IPS-15b (cell line): ENCODE results near the gene ATG16L1.
"Not testable (repeated sequence)": the region's sequence is repeated elsewhere in the genome, so short reads cannot be mapped to it uniquely, and the experiment has no call there.

Experiments
- H3K27me3 ChIP-seq: one replicate; pipeline ENCODE4 v1.6.1; 2013; ENCODE audit warnings: low read length; ENCODE audit not compliant: control insufficient read depth, insufficient read depth
- H3K36me3 ChIP-seq: one replicate; pipeline ENCODE4 v1.6.1; 2013; ENCODE audit warnings: low read length; ENCODE audit not compliant: control insufficient read depth, insufficient read depth
- H3K4me1 ChIP-seq: one replicate; pipeline ENCODE4 v1.6.1; 2013; ENCODE audit warnings: mild to moderate bottlenecking, low read length; ENCODE audit not compliant: control insufficient read depth, insufficient read depth
- H3K4me3 ChIP-seq: one replicate; pipeline ENCODE4 v1.5.1; 2013; ENCODE audit warnings: low read depth, low read length
- H3K9ac ChIP-seq: one replicate; pipeline ENCODE4 v1.6.1; 2013; ENCODE audit warnings: low read depth, mild to moderate bottlenecking, low read length
- H3K9me3 ChIP-seq: one replicate; pipeline ENCODE4 v1.6.1; 2013; ENCODE audit warnings: mild to moderate bottlenecking, low read length; ENCODE audit not compliant: control insufficient read depth, insufficient read depth

Gene ATG16L1

DNA sequence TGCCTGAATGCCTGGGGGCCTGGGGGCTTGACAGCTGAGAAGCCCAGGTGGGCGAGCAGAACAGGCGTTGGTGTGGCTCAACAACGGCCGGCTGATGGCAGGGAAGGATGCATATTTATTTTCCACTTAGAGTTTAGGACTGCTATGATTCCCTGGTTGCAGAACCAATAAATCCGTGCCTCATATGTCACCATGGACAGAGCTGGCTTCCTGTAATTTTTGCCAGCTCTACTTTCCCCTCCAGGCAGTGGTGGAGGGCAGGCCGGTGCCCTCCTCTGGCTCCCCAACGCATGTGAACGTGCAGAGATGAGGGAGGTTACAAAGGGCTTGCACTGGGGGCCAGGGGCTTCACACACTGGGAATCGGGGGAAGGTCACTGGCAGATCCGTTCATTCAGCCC, 74.3 kb downstream of the ATG16L1 start:
- Histone ChIP-seq H3K4me1 (peaks cover 8% of the 10 kb centered on the region), H3K9ac (no peak overlapping the region), H3K9me3 (no peaks in the 10 kb centered on the region), H3K36me3 (no peaks in the 10 kb centered on the region), H3K4me3 (no peak overlapping the region), H3K27me3 (peaks cover 31% of the 10 kb centered on the region)

DNA sequence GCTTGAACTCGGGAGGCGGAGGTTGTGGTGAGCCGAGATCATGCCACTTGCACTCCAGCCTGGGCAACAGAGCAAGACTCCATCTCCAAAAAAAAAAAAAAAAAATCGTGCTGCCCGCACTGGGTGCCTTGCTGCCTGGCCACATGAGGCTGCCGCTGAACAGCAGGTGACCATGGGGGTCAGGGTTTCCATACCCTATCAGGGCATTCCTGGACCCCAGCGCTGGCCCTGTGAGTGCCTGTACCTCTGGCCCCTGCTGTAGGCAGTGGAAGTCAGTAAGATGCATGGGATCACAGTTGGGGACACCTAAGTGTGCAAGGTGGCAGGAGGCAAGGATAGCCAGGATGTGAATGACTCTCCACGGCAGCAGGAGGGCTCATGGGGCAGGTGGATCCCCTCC, 75.0 kb downstream of the ATG16L1 start:
- Histone ChIP-seq H3K9ac (no peak overlapping the region), H3K4me3 (no peak overlapping the region), H3K4me1 (peaks cover 8% of the 10 kb centered on the region), H3K36me3 (no peaks in the 10 kb centered on the region), H3K27me3 (peaks cover 38% of the 10 kb centered on the region), H3K9me3 (no peaks in the 10 kb centered on the region)

DNA sequence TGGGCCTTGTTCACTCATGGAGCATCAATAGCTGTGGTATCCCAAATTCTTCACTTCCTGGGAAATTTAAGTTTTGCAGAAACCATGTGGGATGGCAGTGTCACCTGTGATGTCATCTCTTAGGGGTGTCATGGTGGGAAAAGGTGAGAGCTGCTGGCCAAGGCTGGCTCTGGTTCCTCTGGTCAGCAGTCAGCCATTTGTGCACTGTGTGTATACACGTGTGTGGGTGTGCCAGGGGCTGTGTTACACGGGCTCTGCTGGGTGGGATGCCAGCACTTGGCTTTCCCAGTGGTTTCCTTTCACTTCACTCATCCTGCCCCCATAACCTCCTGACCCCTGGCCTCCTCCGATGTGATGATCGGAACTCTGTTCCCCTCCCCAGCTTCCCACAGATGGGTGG, 77.4 kb downstream of the ATG16L1 start:
- no peak overlapping the region for H3K9ac ChIP-seq

DNA sequence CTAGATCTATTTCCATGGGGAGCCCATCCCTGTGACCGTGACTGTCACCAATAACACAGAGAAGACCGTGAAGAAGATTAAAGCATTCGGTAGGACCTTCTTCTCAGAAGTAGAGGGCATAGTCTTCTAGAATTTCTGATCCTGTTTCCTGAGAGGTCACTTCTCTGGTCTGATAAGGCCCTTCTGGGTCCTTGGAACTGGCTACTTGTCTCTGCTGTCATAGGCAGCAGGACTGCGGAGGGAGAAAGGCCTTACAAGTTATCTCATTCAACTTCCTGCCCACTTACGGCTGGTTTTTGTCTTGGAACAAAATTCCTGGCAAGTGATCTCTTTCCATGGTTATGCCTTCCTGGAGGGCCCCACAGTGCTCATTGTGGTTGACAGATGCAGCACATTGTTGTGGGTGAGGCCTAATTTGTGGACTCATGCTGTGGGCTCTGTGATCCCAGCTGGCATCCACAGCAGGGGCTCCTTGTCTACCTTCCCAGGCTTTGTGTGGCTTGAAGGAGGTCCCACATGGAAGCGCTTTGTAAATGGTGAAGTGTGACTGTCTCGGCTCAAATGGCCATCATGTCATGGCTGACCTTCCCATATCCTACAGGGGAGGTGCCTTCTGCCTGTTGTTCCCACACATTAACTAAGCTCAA, 78.1 kb downstream of the ATG16L1 start:
- Histone ChIP-seq H3K9ac (no peak overlapping the region), H3K4me3 (no peak overlapping the region), H3K27me3 (peaks cover 63% of the 10 kb centered on the region), H3K4me1 (peaks cover 8% of the 10 kb centered on the region), H3K36me3 (no peaks in the 10 kb centered on the region), H3K9me3 (no peaks in the 10 kb centered on the region)

More for the DNA sequence above, 77.4 kb downstream of the ATG16L1 start:
- peaks cover 8% of the 10 kb centered on the region for H3K4me1 ChIP-seq
- H3K36me3 ChIP-seq: no peaks in the 10 kb centered on the region
- no peaks in the 10 kb centered on the region for H3K9me3 ChIP-seq
- no peak overlapping the region for H3K4me3 ChIP-seq
- peaks cover 56% of the 10 kb centered on the region for H3K27me3 ChIP-seq

DNA sequence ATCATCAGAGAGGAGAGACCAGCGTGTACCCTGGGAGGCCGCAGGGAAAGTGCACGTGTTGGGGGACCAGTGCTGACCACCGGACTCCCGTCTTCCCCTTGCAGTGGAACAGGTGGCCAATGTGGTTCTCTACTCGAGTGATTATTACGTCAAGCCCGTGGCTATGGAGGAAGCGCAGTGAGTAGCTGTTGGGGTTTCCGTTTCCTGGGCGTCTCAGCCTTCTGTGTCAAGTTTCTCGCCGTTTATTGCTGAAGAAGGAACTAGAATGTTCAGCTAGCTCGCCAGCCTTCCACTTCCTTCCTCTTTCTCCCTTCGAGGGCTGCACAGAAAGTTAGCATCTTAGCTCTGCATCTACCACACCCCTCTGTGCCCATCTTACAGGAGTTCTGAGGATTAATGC, 80.1 kb downstream of the ATG16L1 start:
- H3K36me3 ChIP-seq: no peaks in the 10 kb centered on the region
- H3K27me3 ChIP-seq: peaks cover 75% of the 10 kb centered on the region
- H3K9me3 ChIP-seq: no peaks in the 10 kb centered on the region
- peaks cover 8% of the 10 kb centered on the region for H3K4me1 ChIP-seq
- H3K9ac ChIP-seq: no peak overlapping the region
- no peak overlapping the region for H3K4me3 ChIP-seq

DNA sequence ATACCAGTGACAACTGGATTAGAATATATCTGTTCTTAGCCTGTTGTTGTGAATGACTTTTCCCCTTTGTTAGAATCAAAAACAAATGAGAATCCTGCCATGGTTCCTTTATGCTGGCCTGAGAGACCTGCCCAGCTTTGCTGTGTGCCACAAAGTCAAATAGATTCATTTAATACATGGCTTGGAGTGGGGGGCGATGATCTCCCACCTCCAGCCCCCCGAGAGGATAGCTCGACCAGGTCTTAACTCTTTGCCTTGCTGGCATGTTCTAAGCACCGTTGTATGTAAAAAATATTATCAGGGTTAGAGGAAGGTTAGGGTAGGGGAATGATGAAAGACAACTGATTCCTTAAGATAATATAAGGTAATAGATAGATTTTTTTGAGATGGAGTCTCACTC, 80.7 kb downstream of the ATG16L1 start:
- Histone ChIP-seq H3K9me3 (no peaks in the 10 kb centered on the region), H3K4me1 (peaks cover 8% of the 10 kb centered on the region), H3K9ac (no peak overlapping the region), H3K27me3 (peaks cover 71% of the 10 kb centered on the region), H3K36me3 (no peaks in the 10 kb centered on the region), H3K4me3 (no peak overlapping the region)

DNA sequence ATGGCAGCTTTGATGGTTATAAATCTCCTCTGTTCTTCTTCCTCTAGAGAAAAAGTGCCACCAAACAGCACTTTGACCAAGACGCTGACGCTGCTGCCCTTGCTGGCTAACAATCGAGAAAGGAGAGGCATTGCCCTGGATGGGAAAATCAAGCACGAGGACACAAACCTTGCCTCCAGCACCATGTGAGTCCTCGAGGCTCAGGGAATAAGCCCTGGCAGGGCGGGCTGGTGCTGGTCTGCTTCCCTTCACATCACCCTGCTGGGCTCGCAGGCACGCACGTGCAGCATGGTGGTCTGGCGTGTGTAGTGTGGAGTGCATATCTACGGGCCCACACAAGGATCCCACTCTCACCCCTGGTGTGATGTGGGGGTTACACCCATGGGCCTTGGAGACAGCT, 83.4 kb downstream of the ATG16L1 start:
- H3K36me3 ChIP-seq: no peaks in the 10 kb centered on the region
- H3K27me3 ChIP-seq: peaks cover 55% of the 10 kb centered on the region
- H3K4me3 ChIP-seq: no peak overlapping the region
- H3K9me3 ChIP-seq: no peaks in the 10 kb centered on the region
- no peak overlapping the region for H3K9ac ChIP-seq
- H3K4me1 ChIP-seq: peaks cover 2% of the 10 kb centered on the region

DNA sequence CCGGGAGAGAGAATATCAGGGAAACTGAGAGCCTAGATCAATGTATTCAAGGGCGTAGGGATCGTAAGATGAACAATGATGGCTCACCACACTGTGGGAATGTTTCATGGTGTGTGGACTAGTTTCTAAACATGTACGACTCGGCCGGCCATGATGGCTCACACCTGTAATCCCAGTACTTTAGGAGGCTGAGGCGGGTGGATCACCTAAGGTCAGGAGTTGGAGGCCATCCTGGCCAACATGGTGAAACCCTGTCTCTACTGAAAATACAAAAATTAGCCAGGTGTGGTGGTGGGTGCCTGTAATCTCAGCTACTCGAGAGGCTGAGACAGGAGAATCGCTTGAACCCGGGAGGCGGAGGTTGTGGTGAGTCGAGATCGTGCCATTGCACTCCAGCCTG, 84.6 kb downstream of the ATG16L1 start:
- H3K4me1 ChIP-seq, H3K9ac ChIP-seq, H3K9me3 ChIP-seq, H3K36me3 ChIP-seq, H3K4me3 ChIP-seq: not testable (repeated sequence)
- peaks cover 47% of the 10 kb centered on the region for H3K27me3 ChIP-seq

DNA sequence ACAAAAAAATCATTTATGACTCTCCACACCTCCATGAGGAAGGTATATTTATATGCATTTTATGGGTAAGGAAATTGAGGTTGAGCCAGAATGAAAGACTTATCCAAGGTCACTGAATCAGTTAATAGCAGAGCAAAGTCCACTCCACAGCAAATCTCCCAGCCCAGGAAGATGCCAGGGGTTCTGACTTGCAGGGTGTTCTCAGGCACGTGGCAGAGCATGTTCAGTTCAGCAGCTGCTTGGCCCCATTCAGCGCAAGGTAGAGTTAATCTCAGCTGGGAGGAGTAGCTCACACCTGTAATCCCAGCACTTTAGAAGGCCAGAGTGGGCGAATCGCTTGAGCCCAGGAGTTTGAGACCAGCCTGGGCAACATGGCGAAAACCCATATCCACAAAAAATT, 85.1 kb downstream of the ATG16L1 start:
- Histone ChIP-seq H3K27me3 (peaks cover 42% of the 10 kb centered on the region), H3K9me3 (no peaks in the 10 kb centered on the region), H3K9ac (no peak overlapping the region), H3K36me3 (no peaks in the 10 kb centered on the region), H3K4me3 (no peak overlapping the region), H3K4me1 (no peaks in the 10 kb centered on the region)

DNA sequence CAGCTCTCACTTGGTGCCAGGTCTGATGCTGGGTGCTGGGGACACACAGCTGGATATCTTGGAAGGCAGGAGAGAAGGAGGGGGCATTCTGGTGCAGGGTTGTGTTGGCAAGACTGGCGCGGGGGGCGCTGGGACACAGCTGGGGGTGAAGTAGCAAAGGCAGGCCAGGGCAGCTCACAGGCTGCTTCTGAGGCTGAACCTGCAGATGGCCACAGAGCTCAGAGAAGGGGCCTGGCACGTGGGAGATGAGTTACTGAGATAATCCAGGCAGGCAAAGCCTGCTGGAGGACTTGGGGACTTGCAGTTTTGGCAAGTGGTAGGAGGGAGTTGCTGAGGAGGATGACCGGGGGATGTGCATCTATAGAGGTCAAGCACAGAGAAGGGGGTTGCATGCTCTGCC, 86.6 kb downstream of the ATG16L1 start:
- Histone ChIP-seq H3K4me3 (no peak overlapping the region), H3K4me1 (no peaks in the 10 kb centered on the region), H3K9ac (no peak overlapping the region), H3K36me3 (no peaks in the 10 kb centered on the region), H3K27me3 (peaks cover 33% of the 10 kb centered on the region), H3K9me3 (no peaks in the 10 kb centered on the region)

DNA sequence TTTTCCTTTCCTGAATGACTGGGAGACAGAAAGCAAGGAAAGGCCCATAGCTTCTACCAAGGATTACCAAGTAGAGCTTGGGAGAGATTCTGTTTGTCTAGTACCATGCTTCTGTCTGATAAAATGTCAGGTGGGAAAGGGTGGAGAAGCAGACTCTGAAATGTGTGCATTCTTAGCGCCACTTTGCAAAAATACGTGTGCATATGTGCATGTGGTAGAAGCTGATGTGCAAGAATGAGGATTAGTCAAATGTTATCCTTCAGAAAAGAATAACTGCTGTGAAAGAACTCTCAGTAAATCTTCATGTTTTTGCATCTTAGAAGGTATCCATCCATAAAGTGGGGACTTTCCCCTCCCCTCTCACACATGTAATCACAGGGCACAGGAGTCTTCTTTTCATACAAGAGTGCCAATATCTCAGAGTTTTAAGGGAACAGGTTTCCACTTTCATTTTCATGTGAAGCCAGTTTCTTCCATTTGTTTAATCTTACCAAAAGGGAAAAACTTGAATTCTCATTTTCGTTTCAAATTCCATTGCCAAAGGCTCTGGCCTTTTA, 87.4 kb downstream of the ATG16L1 start:
- H3K4me3 ChIP-seq: no peak overlapping the region
- no peaks in the 10 kb centered on the region for H3K9me3 ChIP-seq
- H3K9ac ChIP-seq: no peak overlapping the region
- H3K4me1 ChIP-seq: no peaks in the 10 kb centered on the region
- H3K36me3 ChIP-seq: no peaks in the 10 kb centered on the region
- peaks cover 25% of the 10 kb centered on the region for H3K27me3 ChIP-seq

DNA sequence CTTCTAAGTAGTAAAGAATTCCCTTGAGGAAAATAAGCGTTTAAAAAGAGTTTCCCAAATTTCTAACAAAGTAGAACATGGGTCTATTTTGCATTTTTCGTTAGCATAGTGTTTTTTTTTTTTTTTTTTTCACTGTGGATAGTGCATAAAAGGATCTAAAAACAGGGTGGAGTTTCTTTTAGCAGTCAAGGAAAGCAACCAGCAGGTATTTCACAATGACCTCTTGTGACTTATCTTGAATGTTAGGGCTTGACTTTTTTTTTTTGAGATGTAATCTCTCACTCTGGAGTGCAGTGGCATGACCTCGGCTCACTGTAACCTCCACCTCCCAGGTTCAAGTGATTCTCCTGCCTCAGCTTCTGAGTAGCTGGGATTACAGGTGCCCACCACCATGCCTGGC, 88.0 kb downstream of the ATG16L1 start:
- Histone ChIP-seq H3K4me1 (no peaks in the 10 kb centered on the region), H3K9ac (no peak overlapping the region), H3K9me3 (no peaks in the 10 kb centered on the region), H3K36me3 (no peaks in the 10 kb centered on the region), H3K4me3 (no peak overlapping the region), H3K27me3 (peaks cover 19% of the 10 kb centered on the region)
